ENCODE measurements around the gene NOXO1.
A peak's percentile ranks its signal among the peaks of the same experiment; 100 is the strongest.
"Not testable (repeated sequence)": the region's sequence is repeated elsewhere in the genome, so short reads cannot be mapped to it uniquely, and the experiment has no call there.

Gene NOXO1, protein sequence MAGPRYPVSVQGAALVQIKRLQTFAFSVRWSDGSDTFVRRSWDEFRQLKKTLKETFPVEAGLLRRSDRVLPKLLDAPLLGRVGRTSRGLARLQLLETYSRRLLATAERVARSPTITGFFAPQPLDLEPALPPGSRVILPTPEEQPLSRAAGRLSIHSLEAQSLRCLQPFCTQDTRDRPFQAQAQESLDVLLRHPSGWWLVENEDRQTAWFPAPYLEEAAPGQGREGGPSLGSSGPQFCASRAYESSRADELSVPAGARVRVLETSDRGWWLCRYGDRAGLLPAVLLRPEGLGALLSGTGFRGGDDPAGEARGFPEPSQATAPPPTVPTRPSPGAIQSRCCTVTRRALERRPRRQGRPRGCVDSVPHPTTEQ

DNA sequence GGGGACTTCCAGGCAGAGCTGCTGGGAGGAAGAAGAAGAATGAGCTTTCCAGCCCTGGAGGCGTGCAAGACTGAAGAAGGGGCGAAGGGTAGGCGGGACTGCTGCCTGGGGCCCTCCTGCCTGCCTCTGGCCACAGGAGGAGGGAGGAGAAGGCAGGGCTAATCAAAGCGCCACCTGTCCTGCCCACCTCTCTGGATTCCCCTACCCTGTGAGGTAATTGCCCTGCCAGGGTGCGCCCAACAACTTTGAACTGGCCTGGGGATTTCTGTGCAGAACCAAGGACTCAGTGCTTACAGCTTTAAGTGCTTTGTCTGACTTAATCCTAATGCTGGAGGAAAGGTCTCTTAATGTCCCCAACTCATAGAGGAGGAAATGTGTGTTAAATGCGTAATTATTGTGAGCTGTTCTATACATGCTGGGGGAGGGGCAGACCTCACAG, at the start of gene NOXO1:
Gene NOXO1 (minus strand): TSS at position 72 of the 439 bp plus-strand sequence. CDS start 290 bp downstream, outside the sequence.
- no peak for DNase-seq (ENCODE audit: low spot score)

DNA sequence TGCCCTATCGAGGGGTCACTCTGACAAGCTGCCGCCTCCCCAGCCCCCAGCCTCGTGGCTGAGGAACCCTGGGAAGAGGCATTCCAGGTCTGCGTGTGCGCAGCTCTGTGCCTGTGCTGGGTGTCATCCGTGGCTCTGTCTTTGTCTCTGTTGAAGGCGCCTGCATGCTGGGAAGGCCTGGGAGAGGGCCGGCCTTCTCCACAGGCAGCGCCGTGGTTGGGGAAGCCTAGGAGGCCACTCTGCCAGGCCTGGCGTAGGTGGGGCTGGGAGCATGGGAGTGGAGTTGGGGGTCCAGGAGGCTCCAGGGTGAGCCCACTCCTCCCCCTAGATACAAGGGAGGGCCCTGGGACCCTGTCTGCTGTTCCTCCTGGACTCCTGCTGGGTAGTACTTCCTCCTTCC, 48.8 kb upstream of the NOXO1 start:
- no peak for DNase-seq (ENCODE audit: low spot score)

DNA sequence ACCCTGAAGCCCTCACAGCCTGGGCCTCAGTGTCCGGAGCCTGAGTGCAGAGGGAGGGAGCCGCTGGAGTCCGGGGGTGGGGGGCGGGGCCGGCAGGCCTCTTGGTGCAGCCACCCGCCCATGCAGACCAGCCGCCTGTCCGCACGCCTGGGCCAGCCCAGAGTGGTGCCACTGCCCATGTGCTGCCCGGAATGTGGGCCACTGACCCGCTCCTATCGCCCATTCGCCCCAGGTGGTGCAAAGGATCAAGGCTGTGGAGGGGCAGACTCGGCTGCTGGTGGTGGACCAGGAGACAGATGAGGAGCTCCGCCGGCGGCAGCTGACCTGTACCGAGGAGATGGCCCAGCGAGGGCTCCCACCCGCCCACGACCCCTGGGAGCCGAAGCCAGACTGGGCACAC, 48.1 kb upstream of the NOXO1 start:
- DNase-seq (ENCODE audit: low spot score) = no peak

DNA sequence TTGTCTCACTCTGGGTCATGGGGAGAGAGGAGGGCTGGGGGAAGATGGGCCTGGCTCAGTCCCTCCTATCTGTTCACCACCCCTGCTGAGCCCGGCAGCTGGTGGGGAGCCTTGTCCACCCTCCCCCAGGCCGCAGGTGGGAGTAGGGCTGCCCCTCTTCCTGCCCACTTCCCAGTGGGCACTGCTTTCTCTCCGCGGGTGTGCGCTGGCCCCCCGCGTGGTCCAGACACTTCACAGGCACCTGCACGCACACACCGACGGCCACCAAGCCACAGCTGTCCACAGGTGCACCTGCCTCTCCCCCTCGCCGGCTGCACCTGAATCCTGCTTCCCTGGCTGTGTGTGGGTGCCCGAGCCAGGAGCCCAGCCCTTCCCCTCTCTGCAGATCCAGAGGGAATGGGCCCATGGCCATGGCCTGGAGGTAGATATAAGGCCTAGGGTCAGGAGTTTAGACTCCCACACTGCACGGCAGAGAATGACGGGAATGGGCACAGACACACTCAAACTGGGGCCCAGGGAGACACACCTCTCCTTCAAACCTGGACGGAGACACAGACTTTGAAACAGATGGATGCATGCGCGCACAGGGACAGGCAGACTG, 47.5 kb upstream of the NOXO1 start:
- no peak for DNase-seq (ENCODE audit: low spot score)

DNA sequence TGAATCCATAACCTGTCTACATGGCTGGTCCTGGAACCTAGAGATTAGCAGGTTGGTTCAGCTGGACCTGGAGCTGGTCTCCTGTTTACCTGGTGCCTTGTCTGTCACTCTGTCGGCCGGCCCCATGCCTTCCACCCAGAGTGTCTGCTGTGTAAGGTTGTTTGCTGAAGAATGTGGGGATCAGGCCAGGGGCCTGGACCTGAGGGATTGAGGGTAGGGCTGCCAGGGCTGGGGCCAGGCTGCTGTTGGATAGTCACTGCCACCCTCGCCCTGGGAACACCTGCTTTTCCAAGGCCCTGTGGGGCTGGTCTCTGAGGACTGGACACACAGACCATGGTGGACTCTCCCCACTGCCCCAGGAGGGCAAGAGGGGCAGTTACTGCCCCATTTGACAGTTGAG, 46.9 kb upstream of the NOXO1 start:
- DNase-seq (ENCODE audit: low spot score) = no peak

DNA sequence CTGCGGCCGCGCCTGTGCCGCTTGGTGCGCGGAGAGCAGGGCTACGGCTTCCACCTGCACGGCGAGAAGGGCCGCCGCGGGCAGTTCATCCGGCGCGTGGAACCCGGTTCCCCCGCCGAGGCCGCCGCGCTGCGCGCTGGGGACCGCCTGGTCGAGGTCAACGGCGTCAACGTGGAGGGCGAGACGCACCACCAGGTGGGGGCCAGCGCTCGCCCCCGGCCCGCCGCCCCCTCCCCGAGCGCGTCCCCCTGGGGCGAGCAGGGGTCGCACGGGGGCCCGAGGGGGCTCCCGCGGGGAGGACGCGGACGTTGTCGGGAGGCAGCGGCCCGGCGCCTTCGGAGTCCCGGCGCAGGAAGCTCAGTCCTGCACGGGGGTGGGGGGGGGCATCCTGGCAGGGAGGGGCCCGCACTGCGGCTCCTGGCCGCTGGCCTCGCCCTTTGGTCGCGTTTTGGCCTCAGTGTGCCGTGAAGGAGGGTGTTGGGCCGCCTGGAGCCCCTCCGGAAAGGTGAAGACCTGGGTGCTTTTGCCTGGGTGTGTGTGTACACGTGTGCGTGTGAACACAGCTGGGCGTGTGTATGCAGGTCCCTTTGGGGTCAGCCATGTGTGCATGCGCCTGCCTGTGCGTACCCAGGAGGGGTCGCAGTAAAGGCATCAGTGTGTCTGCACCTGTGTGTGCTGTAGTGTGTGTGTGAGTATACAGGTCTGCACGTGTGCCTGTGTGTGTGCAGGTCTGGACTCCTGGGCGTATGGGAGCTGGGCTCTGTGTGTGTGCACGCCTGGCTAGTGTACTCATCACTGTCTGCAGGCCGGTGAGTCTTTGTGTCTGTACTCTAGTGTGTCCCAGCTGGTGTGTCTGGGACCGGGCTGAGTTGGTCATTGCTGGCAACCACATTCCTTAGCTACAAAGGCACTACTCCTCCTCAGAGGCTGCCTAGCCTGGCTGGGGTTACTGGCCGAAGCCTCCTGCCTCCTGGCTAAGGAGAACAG, 46.0 kb upstream of the NOXO1 start:
- peak; percentile 63 for DNase-seq (ENCODE audit: low spot score)

DNA sequence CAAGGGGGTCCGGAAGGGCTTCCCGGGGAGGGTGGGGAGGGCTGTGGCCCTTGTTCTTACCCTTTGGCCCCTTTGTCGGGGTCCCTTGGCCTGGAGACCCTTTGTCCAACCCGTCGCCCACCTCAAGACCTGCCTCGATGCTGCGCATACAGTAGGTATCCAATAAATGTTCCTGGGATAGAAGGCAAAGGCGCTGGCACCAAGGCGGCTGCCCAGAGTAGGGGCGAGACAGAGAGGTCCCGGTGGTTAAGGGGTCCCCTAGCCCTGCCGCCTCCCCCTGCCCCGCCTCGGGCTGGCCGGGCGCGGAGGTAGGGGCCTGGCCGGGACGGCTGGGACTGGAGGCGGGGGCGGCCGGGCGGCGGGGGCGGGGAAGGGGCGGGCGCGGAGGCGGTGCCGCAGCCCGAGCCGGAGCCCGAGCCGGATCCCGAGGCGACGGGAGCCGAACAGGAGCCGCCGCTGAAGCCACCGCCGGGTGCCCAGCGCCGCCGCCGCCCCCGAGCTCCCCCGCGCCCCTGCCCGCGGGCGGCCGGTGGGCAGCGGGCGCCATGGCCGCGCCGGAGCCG, 45.3 kb upstream of the NOXO1 start, which contains the start of gene NHERF2:
Gene NHERF2 (plus strand): TSS at position 442 of the 563 bp plus-strand sequence. CDS start 104 bp downstream, at position 546.
- peak; percentile 90 for DNase-seq (ENCODE audit: low spot score)

DNA sequence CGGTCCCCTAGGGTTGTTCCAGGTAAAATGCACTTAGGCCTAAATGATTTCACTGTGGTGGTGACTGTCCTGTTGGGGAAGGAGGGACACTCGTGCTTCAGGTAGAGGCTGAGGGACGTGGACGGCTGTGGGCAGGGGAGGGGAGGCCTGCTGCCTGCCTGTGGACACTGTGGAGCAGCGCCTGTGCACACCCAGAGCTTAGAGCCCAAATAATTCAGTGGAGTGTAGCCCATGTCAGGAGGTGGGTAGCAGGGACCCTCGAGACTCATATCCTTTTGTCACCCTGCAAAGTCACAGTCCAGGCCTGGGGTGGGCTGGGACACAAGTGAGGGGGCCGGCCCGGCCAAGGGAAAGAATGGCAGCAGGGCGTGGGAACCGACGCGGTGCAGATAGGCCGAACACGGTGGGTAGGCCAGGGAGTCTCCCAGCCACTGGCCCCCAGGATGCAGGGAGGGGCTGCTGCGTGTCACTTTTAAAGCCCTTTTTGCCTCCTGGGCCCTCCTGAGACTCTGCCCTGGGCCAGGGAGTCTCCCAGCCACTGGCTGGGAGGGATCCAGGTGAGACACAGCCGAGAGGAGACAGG, 44.7 kb upstream of the NOXO1 start:
- no peak for DNase-seq (ENCODE audit: low spot score)

DNA sequence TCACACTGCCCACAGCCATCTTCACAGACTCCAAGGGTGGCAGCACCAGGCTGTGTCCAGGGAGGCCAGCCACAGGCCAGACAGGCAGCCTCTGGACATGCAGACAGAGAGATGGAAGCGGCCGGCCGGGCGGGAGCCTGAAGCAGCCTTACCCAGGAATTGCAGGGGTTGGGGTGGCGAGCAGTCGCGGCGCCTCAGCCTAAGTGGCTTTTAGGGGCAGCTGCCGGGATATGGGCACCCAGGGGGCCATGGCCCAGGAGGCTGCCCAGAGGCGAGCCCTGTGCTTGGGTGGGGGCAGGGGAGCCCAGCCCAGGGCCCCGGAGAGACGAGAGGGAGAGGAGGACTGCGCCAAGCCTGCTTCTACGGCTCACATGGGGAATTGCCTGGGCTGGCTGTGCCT, 44.0 kb upstream of the NOXO1 start:
- DNase-seq (ENCODE audit: low spot score) = no peak

DNA sequence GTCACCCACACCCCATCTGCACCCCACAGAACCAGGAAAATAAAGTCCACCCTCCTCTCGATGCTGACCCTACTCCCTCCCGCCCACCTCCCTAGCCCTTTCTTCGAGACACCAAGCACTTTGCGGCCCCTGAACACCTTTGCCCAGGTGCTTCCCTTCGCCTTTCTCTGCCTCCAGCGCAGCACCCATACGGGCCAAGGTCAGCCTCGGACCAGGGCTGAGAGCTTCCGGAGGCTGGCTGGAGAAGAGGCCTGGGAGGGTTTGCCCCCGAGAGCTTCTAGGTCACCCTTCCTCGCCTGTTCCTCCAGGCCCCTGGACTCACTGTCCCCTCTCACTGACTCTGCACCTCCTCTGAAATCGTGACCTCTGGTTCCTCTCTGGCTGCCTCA, 42.8 kb upstream of the NOXO1 start:
- DNase-seq (ENCODE audit: low spot score) = no peak

DNA sequence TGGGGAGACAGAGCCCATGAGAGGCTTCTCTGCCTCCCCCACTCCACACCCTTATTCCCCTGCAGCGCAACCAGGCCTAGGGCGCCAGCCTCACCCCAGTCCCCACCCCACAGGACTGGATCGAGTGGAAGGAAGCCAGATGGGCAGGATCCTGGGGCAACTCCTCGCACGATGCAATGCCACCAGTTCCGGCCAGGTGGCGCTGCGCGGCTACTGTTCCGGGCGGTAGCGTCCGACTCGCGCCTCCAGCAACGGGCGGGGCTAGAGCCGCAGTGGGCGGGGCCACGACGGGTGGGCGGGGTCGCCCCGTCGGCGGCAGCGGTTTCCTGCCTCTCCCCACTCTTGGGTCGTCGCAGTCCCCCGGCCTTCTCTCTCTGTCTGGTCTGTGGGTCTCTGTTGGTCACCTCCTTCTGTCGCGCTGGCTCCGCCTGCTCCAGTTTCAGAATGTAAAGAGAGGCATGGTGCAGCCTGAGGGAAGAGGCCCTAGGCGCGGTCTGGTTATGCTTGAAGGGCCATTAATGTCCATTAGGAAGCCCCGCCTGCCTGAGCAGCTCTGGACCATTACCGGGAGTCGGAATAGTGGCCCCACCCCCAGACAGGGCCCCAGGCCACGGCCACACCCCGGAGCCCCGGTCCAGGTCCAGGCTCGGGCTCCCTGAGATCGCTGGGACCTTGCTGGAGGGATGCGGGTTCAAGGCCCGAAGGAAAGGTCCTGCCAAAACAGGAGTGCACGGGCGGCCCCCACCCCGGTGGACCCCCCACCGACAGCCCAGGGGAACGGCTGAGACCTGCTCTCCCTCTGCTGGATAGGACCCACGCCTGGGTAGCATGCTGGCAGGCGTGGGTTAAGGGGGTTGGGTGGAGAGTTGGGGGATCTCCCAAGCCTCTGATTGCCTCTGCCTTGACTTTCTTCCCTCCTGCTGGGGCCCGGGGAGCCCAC, 42.1 kb upstream of the NOXO1 start:
- DNase-seq (ENCODE audit: low spot score) = peak; percentile 97

DNA sequence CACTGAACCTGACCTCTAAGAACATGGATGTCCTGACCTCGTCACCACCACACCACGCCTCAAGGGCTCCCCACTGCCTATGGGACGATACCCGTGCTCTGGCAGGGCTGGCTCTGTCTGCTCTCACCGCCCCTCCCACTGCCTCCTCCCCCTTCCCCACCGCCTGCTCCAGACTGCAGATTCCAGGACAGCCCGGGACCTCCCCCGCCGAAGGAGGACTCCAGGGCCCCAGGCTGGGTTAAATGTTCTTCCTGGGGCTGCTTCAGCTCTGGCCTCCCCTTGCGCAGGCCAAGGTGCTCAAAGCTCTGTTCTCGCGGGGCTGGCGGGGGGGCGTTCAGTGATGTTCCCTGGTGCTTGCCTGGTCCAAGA, 41.4 kb upstream of the NOXO1 start:
- no peak for DNase-seq (ENCODE audit: low spot score)

DNA sequence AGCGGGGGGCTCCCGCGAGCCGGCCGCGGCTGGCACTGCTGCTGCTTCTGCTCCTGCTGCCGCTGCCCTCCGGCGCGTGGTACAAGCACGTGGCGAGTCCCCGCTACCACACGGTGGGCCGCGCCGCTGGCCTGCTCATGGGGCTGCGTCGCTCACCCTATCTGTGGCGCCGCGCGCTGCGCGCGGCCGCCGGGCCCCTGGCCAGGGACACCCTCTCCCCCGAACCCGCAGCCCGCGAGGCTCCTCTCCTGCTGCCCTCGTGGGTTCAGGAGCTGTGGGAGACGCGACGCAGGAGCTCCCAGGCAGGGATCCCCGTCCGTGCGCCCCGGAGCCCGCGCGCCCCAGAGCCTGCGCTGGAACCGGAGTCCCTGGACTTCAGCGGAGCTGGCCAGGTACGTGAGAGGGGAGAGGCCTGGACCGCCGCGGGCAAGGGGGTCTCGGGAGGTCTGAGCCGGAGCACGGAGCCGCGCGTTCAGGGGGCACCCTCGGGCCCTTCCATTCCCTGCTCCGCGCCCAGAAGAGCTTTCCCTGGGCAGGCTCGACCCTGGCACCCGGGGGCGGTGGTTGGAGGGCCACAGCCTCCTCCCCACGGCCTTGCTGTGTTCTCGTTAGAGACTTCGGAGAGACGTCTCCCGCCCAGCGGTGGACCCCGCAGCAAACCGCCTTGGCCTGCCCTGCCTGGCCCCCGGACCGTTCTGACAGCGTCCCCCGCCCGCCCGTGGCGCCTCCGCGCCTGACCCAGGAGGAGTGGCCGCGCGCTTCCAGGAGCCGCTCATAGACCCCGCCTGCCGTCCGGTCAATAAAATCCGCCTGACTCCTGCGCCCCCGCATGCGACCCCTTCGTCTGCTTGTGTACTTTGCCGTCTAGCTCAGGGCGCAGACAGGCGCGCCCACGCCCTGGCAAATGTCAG, 38.9 kb upstream of the NOXO1 start:
- DNase-seq (ENCODE audit: low spot score) = no peak

DNA sequence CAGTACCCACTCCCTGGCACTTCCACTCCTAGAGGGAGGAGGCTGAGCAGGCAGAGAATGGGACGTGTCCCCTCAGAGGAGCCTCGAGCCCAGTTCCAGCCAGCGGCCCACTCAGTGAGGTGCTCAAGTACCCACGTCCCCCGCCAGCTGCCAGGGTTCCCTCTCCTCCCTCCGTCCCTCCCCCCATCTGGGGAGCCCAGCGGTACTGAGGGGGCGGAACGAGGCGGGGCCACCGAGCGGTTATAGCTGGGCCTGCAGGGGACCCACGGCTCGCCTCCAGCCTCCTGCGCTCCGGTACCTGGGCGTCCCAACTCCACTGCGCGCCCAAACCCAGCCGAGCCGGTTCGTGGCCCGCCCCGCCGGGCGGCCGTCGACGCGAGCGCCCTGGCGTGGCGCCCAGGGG, 38.2 kb upstream of the NOXO1 start, which contains the start of gene NPW:
Gene NPW (plus strand): TSS at position 268 of the 403 bp plus-strand sequence.
- DNase-seq (ENCODE audit: low spot score) = no peak

DNA sequence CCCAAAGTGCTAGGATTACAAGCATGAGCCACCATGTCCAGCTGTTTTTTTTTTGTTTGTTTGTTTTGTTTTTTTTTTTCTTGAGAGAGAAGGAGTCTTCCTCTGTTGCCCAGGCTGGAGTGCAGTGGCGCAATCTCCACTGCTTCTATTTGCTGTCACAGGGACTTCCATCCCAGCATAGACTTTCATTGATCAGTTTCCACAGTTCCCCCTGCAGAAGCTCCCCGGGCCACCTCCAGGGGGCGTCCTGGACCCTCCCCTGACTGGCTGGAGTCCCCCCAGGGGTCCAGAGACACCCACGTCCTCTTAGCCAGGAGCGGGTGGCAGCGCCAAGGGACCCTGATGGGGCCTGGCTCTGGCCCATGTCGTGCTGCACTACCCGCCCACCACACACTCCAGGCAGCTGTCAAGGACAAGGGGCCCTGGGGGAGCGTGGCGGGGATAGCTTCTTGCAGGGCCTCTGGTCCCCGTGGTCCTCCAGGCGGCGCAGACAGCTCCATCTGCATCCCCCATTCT, 35.2 kb upstream of the NOXO1 start:
- DNase-seq (ENCODE audit: low spot score) = no peak

DNA sequence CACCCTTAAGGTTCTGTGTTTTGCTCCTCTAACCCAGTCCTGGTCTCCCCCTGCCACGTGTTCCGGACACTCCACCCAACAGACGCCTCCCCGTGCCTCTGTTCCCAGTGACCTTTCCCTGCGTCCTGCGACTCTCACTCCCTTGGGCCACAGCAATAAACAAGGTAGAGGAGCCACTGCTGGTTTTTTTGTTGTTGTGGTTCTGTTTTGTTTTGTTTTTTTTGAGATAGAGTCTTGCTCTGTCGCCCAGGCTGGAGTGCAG, 34.6 kb upstream of the NOXO1 start:
- no peak for DNase-seq (ENCODE audit: low spot score)

DNA sequence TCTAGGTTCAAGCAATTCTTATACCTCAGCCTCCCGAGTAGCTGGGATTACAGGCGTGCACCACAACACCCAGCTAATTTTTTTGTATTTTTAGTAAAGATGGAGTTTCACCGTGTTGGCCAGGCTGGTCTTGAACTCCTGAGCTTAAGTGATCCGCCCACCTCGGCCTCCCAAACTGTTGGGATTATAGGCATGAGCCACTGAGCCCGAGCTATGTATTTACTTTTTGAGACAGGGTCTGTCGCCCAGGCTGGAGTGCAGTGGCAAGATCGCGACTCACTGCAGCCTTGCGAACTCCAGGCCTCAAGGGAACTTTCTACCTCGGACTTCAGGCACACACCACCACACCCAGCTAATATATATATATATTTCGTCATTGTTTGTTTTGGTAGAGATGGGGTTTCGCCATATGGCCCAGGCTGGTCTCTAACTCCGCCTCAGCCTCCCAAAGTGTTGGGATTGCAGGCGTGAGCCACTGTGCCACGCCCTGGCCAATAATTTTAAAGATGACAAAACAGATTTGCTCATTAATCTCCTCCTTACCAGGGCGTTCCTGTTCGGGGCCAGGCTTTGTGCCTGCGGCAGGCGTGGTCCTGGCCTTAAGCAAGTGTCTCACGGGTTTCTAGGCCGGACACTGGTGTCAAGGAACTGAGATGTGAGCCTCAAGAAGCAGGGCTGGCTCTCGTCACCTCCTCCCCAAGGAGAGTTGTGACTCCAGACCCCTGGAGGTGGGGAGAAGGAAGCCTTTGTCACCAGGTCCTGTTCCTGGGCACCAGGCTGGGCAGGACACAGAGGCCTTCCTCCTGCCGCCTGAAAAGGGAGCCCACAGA, 34.1 kb upstream of the NOXO1 start:
- DNase-seq (ENCODE audit: low spot score) = no peak

DNA sequence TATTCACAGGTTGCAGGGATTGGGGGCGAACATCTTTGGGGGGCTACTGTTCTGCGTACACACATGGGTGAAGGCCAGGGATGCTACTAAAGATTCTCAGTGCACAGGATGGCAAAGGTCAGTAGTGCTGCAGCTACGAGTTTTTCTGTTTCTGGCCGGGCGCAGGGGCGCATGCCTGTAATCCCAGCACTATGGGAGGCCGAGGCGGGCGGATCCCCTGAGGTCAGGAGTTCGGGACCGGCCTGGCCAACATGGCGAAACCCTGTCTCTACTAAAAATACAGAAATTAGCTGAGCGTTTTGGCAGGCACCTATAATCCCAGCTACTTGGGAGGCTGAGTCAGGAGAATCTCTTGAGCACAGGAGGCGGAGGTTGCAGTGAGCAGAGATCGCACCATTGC, 32.3 kb upstream of the NOXO1 start:
- DNase-seq (ENCODE audit: low spot score) = no peak

DNA sequence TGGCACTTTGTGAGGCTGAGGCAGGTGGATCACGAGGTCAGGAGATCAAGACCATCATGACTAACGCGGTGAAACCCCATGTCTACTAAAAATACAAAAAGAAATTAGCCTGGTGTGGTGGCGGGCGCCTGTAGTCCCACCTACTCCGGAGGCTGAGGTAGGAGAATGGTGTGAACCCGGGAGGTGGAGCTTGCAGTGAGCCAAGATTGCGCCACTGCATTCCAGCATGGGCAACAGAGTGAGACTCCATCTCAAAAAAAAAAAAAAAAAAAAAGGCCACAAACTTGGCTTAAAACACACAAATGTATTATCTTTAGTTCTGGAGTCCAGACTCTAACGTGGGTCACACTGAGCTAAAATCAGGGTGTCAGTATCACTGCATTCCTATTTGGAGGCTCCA, 30.5 kb upstream of the NOXO1 start:
- not testable (repeated sequence) for DNase-seq (ENCODE audit: low spot score)

Data from GM03348 (cell line).